Neuronal stem cell (in vitro differentiated cells): ENCODE results near the gene RBL2.

Experiments
- DNase-seq: peaks from one replicate; pipeline ENCODE4 v3.0.0-alpha.2; 2013; ENCODE audit warnings: low spot score
- H2AFZ ChIP-seq: one replicate; pipeline ENCODE4 v1.6.1; 2013; ENCODE audit warnings: mild to moderate bottlenecking, low read length, inconsistent platforms
- H2AK5ac ChIP-seq: 2 replicates; pipeline ENCODE4 v1.6.1; 2013; ENCODE audit warnings: low read depth, mild to moderate bottlenecking, inconsistent platforms, low read length, moderate library complexity, mixed read lengths
- H2BK120ac ChIP-seq: 2 replicates; pipeline ENCODE4 v1.6.1; 2013; ENCODE audit warnings: low read depth, mild to moderate bottlenecking, inconsistent platforms, low read length, moderate library complexity, mixed read lengths
- H2BK12ac ChIP-seq: one replicate; pipeline ENCODE4 v1.6.1; 2013; ENCODE audit warnings: low read length, inconsistent platforms
- H2BK15ac ChIP-seq: 2 replicates; pipeline ENCODE4 v1.6.1; 2013; ENCODE audit warnings: mild to moderate bottlenecking, low read length, inconsistent platforms, mixed read lengths
- H2BK5ac ChIP-seq: one replicate; pipeline ENCODE4 v1.6.1; 2013; ENCODE audit warnings: inconsistent platforms, mild to moderate bottlenecking, low read length, moderate library complexity
- H3K14ac ChIP-seq: one replicate; pipeline ENCODE4 v1.6.1; 2013; ENCODE audit warnings: low read length, inconsistent platforms
- H3K18ac ChIP-seq: 2 replicates; pipeline ENCODE4 v1.6.1; 2013; ENCODE audit warnings: low read length, inconsistent platforms
- H3K23ac ChIP-seq: 2 replicates; pipeline ENCODE4 v1.6.1; 2013; ENCODE audit warnings: low read depth, mild to moderate bottlenecking, mixed read lengths, low read length, inconsistent platforms; ENCODE audit not compliant: poor library complexity
- H3K27ac ChIP-seq: replicated peaks from 3 replicates; pipeline ENCODE4 v1.5.1; 2013; ENCODE audit warnings: low read length, inconsistent platforms
- H3K27me3 ChIP-seq, 3 experiments: 2 replicates each; pipeline ENCODE4 v1.6.1; 2013; ENCODE audit warnings: low read length in 3 of 3, mild to moderate bottlenecking in 2 of 3, inconsistent platforms in 1 of 3, low read depth in 1 of 3, mixed read lengths in 1 of 3, moderate library complexity in 1 of 3; ENCODE audit not compliant: control insufficient read depth in 3 of 3, insufficient read depth in 3 of 3
- H3K36me3 ChIP-seq, 2 donors: replicated peaks in 1 of 2; 2 replicates each; pipeline ENCODE4 v1.6.1; 2013; ENCODE audit warnings: low read length in 2 of 2; ENCODE audit not compliant: control insufficient read depth in 2 of 2, insufficient read depth in 2 of 2
- H3K4ac ChIP-seq: 2 replicates; pipeline ENCODE4 v1.6.1; 2013; ENCODE audit warnings: inconsistent platforms, mild to moderate bottlenecking, low read length, moderate library complexity
- H3K4me1 ChIP-seq, 2 donors: 1 replicate in 1 of 2; 2 replicates in 1 of 2; pipeline ENCODE4 v1.6.1; 2013; ENCODE audit warnings: low read length in 2 of 2, low read depth in 1 of 2; ENCODE audit not compliant: control insufficient read depth in 2 of 2, insufficient read depth in 1 of 2
- H3K4me2 ChIP-seq: one replicate; pipeline ENCODE4 v1.6.1; 2013; ENCODE audit warnings: mild to moderate bottlenecking, low read length, inconsistent platforms; ENCODE audit not compliant: insufficient read depth, poor library complexity, severe bottlenecking
- H3K4me3 ChIP-seq, 2 donors: 2 replicates each; pipeline ENCODE4 v1.5.1; 2013; ENCODE audit warnings: low read length in 2 of 2, mild to moderate bottlenecking in 2 of 2, inconsistent platforms in 1 of 2, moderate library complexity in 1 of 2
- H3K79me1 ChIP-seq: one replicate; pipeline ENCODE4 v1.6.1; 2013; ENCODE audit warnings: low read depth, mild to moderate bottlenecking, inconsistent platforms, low read length, moderate library complexity
- H3K9ac ChIP-seq: one replicate; pipeline ENCODE4 v1.6.1; 2013; ENCODE audit warnings: mild to moderate bottlenecking, low read depth, low read length, inconsistent platforms; ENCODE audit not compliant: poor library complexity
- H3K9me3 ChIP-seq, 2 donors: replicated peaks in 1 of 2; 2 replicates each; pipeline versions ENCODE3 to v1.6.1; 2013; ENCODE audit warnings: low read length in 2 of 2, mild to moderate bottlenecking in 2 of 2, inconsistent platforms in 1 of 2, low read depth in 1 of 2, mixed read lengths in 1 of 2, moderate library complexity in 1 of 2; ENCODE audit not compliant: control insufficient read depth in 2 of 2, insufficient read depth in 1 of 2
- H4K8ac ChIP-seq: one replicate; pipeline ENCODE4 v1.6.1; 2013; ENCODE audit warnings: low read depth, mild to moderate bottlenecking, inconsistent platforms, low read length, moderate library complexity
- H4K91ac ChIP-seq: one replicate; pipeline ENCODE4 v1.6.1; 2013; ENCODE audit warnings: low read length, low read depth, mild to moderate bottlenecking, inconsistent platforms; ENCODE audit not compliant: poor library complexity
- WGBS, 2 donors: extraction: QIAGEN DNeasy Blood & Tissue Kit; methylation state at CpG; one replicate each; pipeline ENCODE4 v1.1.7; 2013; ENCODE audit warnings: missing lambda C conversion rate in 2 of 2, mixed read lengths in 1 of 2; ENCODE audit not compliant: insufficient read length in 2 of 2, insufficient replicate concordance in 1 of 2; ENCODE audit errors: extremely low coverage in 2 of 2; 5-methylcytosine and 5-hydroxymethylcytosine counted together

RBL2 gene

GRCh38 chr16:53476867-53477266 is 42.6 kb downstream of the RBL2 start:
- peaks cover 18 to 95% of the 10 kb centered on the region in 2 donors for H3K36me3 ChIP-seq

GRCh38 chr16:53478965-53479364 is 44.7 kb downstream of the RBL2 start:
- Histone ChIP-seq H2BK12ac (no peak overlapping the region), H3K27ac (no peak overlapping the region), H3K36me3 (peaks cover 22 to 95% of the 10 kb centered on the region in 2 donors), H3K4ac (no peak overlapping the region), H3K23ac (no peak overlapping the region), H2BK15ac (no peak overlapping the region), H3K4me1 (no peaks in the 10 kb centered on the region), H3K9me3 (no peaks in the 10 kb centered on the region), H3K79me1 (no peaks in the 10 kb centered on the region), H3K4me2 (no peak overlapping the region), H4K91ac (no peak overlapping the region), H2BK120ac (no peak overlapping the region), H2AK5ac (no peak overlapping the region), H2BK5ac (no peak overlapping the region), H3K4me3 (no peak overlapping the region), H3K18ac (no peak overlapping the region), H2AFZ (no peak overlapping the region), H4K8ac (no peak overlapping the region), H3K9ac (no peak overlapping the region), H3K14ac (no peak overlapping the region), H3K27me3 (no peaks in the 10 kb centered on the region)
- WGBS, 2 donors, result no CpG with 5 or more reads among the region's 5 CpGs
- no peak for DNase-seq

More at GRCh38 chr16:53476867-53477266, 42.6 kb downstream of the RBL2 start:
- Histone ChIP-seq H3K4me1 (no peaks in the 10 kb centered on the region), H3K4me3 (no peak overlapping the region), H2BK15ac (no peak overlapping the region), H3K9me3 (no peaks in the 10 kb centered on the region), H3K79me1 (no peaks in the 10 kb centered on the region), H4K8ac (no peak overlapping the region), H3K9ac (no peak overlapping the region), H3K18ac (no peak overlapping the region), H3K27me3 (no peaks in the 10 kb centered on the region), H2AFZ (no peak overlapping the region), H2BK12ac (no peak overlapping the region), H3K23ac (no peak overlapping the region), H3K14ac (no peak overlapping the region), H4K91ac (no peak overlapping the region), H3K4ac (no peak overlapping the region), H3K27ac (no peak overlapping the region), H2AK5ac (no peak overlapping the region), H2BK120ac (no peak overlapping the region), H2BK5ac (no peak overlapping the region), H3K4me2 (no peak overlapping the region)
- no peak for DNase-seq
- no CpG with 5 or more reads among the region's 2 CpGs for WGBS, 2 donors

- Histone ChIP-seq H2BK5ac (no peak overlapping the region), H3K4ac (no peak overlapping the region), H3K27ac (no peak overlapping the region), H3K23ac (no peak overlapping the region), H4K8ac (no peak overlapping the region), H2BK120ac (no peak overlapping the region), H3K9ac (no peak overlapping the region), H2AK5ac (no peak overlapping the region), H3K4me2 (no peak overlapping the region), H4K91ac (no peak overlapping the region), H2BK12ac (no peak overlapping the region), H3K27me3 (no peaks in the 10 kb centered on the region), H3K4me3 (no peak overlapping the region), H3K18ac (no peak overlapping the region), H3K9me3 (peaks cover 0 to 8% of the 10 kb centered on the region in 2 donors), H2BK15ac (no peak overlapping the region), H3K79me1 (no peaks in the 10 kb centered on the region), H3K4me1 (no peaks in the 10 kb centered on the region), H3K36me3 (peaks cover 22 to 97% of the 10 kb centered on the region in 2 donors), H3K14ac (no peak overlapping the region), H2AFZ (no peak overlapping the region)
- no peak for DNase-seq
- WGBS, 2 donors, result no CpG with 5 or more reads among the region's 1 CpG
Measured at GRCh38 chr16:53480394-53480793, 46.1 kb downstream of the RBL2 start.

DNA sequence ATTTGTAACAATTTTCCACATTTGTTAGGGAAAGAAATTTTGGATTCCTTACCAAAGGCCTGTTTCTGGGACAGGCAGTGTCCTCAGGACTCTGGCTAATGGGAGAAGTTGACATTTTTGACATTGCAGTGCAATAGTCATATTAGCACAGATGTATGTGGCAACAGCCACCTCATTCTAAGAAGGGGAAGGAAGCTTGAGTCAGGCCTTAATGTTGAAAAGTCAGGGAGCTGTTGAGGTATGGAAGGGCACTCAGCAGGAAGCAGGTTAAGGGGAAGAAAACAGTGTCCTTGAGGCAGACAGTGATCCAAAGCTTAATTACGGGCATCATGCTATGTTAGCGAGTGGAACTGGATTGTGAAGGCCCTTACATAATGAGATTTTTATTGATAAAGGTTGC is 47.9 kb downstream of the RBL2 start:
- Histone ChIP-seq H3K36me3 (peaks cover 24 to 99% of the 10 kb centered on the region in 2 donors), H3K4me3 (no peak overlapping the region), H2AK5ac (no peak overlapping the region), H3K79me1 (no peaks in the 10 kb centered on the region), H3K18ac (no peak overlapping the region), H2BK15ac (no peak overlapping the region), H3K4ac (no peak overlapping the region), H2BK120ac (no peak overlapping the region), H2AFZ (no peak overlapping the region), H3K14ac (no peak overlapping the region), H3K9me3 (peaks cover 2 to 22% of the 10 kb centered on the region in 2 donors), H3K27me3 (no peaks in the 10 kb centered on the region), H3K4me1 (no peaks in the 10 kb centered on the region), H3K4me2 (no peak overlapping the region), H4K91ac (no peak overlapping the region), H2BK12ac (no peak overlapping the region), H3K23ac (no peak overlapping the region), H2BK5ac (no peak overlapping the region), H3K9ac (no peak overlapping the region), H4K8ac (no peak overlapping the region), H3K27ac (no peak overlapping the region)
- WGBS, 2 donors, result no CpG with 5 or more reads among the region's 2 CpGs
- no peak for DNase-seq
